HG03354 (cell line): Measurements from ENCODE around the gene GABRB2.

Experiments
- ATAC-seq: cut with Tn5 transposase; IDR thresholded peaks from one replicate; pipeline ENCODE4 v1.9.1; 2021; ENCODE audit warnings: mild to moderate bottlenecking; ENCODE audit not compliant: unreplicated experiment, poor library complexity, severe bottlenecking

GABRB2 gene

GRCh38 chr5:161483721-161484120 is 62.8 kb downstream of the GABRB2 start:
- no peak for ATAC-seq

DNA sequence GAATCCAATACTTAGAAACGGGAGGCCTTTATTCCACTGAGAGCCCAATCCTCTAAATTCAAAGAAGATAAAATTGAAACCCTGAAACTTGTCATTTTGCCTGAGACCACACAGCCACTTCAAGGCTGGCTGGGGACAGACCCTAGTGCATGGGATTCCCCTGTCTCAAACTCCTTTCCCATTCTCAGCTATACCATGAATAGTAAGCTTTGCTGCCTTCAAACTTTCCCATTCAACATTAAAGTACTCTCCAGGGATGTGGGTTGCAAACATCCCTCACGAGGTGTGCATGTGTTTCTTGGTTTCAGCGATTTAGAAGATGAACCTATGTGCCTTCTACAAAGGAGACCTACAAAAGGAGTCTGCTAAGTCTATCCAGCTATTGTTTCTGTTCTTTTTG is 64.6 kb downstream of the GABRB2 start:
- ATAC-seq: no peak

DNA sequence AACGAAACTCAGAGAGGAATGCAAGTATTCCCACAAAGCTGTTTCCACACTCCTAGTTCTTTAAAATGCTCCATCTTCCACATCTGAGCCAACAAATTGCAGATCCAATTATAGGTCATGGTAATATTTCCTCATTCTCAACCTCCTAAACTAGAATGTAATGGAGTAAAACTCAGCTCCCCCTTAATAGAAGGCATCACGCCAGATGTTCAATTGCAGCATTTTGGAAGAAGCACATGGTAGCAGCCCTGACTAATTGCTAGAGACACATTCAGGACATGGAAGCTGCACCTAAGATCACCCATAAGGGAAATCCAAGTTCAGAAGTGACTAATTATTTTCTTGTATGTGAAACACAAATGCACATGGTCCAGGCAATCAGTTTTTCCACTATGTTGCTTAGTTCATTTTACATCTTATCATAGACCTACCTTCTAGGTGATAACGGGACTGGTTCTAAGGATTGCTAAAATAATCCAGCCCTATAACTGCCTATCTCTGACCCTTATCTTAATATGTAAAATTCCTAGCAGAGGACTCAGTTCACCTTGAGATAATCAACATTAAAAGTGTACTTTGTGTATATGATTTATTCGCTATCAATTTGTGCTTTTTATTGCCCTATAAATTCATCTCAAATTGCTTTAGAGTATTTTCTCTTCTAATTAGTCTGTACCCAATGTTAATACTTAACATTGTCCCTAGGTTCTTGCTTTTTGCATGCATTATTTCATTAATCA is 75.1 kb downstream of the GABRB2 start:
- no peak for ATAC-seq

DNA sequence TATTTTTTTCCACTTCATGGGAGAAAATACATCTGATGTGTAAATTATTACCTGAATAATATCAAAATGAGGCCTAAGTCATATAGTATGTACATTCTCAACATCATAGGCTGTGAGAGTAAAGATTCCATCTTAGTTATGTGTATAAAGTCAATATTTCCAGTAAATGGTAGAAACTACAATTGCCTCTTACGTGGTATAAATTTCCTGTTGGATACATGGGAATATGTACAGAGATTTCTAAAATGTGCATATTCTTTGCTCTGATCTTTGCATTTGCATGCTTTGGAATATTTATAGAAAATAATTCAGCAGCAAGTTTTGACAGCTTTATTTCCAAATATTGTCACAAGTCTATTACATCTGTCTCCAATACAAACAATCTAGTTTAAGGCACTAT is 78.8 kb downstream of the GABRB2 start:
- ATAC-seq: no peak

- no peak for ATAC-seq
These were observed 85.8 kb downstream of the GABRB2 start for GRCh38 chr5:161460741-161461140.

GRCh38 chr5:161446655-161447054 is 99.9 kb downstream of the GABRB2 start:
- no peak for ATAC-seq

- no peak for ATAC-seq
These were observed 104.1 kb downstream of the GABRB2 start for GRCh38 chr5:161442471-161442870.

DNA sequence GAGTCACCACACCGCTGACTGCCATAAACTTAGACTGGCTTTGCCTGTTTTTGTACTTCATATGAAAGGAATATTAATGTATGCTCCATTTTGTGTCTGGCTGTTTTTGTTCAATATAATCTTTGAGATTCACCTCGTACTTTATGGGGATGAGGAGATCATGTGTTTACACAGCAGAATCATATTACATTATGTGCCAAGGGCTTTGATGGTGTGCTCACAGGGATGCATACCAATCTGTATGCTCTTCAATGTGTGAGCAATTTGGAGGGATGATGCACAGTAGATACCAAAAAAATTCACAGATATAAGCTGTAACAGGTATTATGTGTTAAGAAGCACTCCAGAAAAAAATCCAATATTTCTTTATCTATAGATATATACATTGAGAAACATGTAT is 113.7 kb downstream of the GABRB2 start:
- no peak for ATAC-seq

DNA sequence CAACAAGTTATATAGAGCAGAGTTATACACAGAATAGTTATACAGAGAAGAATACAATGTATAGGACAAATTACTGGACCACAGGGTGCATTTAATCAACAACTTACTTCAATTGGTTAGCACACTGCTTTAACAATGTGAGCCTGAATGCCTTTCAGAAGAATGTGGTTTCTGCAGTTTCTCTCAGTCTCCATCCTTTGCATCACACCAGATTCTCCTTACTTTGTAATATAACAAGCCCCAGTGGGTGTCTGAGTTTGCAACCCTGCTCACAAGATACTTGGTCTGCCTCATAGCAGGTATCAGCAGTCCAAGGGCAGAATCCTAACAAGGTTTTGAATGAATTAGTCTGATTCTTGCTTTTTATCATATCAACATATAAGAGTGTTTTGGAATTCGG is 114.6 kb downstream of the GABRB2 start:
- no peak for ATAC-seq

DNA sequence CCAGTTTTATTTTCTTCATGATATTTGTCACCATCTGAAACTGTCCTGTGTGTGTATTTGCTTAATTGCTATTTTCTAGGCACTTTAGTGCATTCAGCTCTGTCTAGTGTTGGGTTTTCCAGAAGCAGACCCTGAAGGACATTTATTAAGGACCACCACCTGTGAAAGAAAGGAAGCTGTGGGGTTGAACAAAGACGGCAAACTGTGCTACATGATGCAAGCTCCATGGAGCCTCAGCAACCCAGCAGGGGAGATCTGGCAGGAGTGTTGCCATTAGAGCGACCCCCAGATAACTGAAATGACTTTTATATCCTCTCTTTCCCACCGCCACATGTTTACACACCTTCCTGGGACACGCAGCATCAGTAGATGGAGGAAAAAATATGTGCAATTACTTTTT is 125.5 kb downstream of the GABRB2 start:
- no peak for ATAC-seq

- no peak for ATAC-seq
These were observed 126.0 kb downstream of the GABRB2 start for GRCh38 chr5:161420521-161420920.

DNA sequence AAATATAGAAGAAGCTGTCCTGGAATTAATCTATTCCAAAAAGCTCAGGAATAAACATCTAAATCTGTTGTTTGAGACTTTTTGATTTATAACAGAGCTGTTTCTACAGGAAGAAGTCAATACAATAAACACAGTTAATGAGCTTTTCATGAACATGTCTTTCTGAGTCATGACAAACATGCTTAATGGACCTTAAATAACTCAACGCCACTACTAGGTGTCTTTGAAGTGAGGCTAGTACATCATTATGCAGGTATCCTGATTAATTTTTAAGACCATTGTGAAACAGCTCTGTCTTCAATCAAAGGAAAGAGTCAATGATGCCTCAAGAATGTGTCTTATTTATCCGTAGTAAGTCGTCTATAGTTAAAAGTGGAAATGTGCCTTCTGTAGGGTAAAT is 131.6 kb downstream of the GABRB2 start:
- ATAC-seq: no peak

DNA sequence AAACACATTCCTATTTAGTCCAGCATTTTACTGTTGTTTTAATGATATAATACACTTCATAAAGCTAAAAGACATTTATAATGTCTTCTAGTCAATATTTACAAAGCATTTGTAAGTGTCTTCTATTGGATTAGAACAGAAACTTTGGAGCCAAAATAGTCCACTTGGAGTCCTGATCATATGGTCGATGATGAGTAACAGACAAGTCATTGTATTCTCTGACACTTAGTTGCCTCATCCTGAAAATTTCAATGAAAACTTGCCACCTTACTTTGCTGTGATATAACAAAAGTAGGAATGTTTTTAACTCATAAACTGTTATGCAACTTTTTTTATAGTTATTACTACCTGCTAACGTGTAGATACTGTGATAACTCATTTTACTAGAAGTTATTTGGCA is 132.5 kb downstream of the GABRB2 start:
- ATAC-seq: no peak

DNA sequence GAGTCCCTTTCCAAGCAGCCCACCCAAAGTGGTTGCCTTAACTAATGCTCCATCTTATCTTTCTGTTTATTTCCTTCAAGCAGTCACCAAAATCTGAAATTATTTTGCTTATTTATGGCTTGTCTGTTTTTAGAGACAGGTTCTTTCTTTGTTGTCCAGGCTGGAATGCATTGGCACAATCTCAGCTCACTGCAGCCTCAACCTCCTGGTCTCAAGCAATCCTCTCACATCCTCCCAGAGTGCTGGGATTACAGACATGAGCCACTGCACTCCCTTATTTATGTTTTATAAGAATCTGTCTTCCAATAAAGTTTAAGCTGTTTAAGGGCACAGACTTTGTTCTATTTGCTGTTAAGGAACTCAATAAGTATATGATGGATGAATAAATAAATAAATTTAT is 133.7 kb downstream of the GABRB2 start:
- ATAC-seq: no peak

DNA sequence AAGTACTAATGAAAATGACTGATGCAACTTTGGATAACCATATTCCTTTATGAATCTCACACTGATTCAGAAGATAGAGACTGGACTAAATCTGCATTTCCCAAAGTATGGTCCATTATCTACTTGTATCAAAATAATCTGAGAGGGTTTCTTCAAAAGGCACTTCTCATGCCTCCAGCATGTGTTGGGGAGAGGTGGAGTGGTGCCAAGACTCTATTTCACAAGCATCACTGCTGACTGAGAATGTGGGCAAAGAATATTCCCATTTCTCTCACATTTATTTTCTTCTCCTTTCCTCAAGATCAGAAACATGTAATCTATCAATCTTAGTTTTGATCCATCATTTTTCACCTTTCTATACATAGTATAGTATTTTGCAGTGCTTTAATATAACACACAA is 135.4 kb downstream of the GABRB2 start:
- no peak for ATAC-seq

DNA sequence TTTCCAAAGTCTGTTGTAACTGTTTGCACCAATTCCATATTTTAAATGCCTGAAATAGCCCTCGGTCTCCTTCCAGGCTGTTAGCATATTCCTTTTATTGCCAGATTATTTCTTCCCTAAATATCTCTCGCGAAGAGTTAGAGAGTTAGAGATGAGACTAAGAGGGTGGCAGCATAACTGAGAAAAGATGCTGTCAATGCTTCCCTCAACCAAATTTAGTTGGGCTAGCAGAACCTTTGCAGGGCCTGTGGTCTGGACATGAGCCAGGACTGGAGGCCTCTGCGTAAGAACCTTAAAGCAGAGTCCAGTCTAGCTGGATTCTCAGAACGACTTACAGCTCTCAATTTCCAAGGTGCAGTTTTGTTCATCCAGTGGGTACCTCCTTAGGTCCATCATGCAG is 135.9 kb downstream of the GABRB2 start:
- no peak for ATAC-seq

DNA sequence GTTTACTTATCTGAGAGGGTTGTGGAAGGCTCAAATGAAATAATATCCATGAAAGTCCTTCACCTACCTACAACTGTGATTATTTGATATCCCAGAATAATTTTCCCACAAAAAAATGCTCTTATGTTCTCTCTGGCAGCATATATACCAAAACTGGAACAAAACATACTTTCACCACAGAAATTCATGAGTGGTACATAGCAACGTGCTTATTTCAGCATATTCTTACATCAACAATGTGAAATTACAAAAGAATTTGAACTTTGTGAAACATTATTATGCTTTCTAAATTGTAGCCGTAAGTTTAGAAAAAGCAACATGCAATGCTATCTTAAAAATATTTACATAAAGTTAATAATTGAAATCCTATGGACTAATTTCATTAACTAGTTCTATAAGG is 137.1 kb downstream of the GABRB2 start:
- no peak for ATAC-seq

DNA sequence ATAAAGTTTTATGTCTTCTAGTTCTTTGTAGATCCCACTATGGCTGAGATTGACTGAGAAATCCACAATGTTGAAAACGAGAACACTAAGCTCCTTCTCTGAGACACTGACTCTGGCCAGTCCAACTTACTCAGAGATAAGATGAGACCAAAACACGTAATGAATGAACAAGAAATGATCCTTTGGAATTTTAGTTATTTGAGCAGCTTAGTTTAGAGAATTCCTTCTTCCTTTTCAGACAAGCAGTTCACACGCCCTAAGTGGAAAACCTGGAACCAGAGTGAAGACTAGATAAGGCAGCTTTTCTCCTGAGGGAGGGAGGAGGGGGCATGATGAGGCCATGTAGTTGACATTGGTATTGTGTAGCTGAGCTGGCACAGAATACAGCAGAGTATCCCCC is 139.6 kb downstream of the GABRB2 start:
- no peak for ATAC-seq

DNA sequence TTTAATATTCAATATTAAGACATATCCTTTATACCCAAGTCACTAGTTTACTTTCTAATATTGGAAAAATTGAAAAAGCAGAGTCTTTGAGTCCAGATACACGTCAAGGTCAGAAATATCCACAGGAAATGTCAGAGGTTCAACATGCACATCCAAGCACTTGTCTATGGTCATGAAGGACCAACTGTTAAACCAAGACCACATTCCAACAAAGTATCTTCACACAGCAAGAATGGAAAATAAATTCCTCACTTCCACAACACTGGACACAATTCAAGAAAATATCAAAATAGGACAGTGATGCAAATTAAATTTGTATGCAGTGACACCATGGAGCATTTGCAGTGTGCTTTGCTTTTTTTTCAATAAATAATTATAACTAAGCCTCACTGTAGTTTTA is 142.5 kb downstream of the GABRB2 start:
- ATAC-seq: no peak

DNA sequence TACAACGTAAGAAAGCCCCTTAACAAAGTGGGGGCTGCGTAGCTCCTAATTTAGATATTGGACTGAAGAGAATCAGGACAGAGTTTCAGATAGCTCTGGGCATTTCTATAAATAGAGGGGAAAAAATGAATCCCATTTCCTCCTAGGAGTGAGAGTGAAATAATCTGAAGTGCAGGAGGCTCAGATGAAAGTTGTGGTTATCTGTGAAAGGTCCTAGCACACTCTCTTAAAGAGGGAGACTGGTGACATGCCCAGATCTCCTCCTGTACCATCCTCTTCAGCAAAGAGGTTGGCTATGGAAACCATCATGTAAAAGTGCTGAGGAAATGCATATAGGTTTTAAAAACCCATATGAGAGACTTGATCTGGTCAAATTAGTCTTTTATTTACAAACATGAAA is 143.4 kb downstream of the GABRB2 start:
- ATAC-seq: no peak

DNA sequence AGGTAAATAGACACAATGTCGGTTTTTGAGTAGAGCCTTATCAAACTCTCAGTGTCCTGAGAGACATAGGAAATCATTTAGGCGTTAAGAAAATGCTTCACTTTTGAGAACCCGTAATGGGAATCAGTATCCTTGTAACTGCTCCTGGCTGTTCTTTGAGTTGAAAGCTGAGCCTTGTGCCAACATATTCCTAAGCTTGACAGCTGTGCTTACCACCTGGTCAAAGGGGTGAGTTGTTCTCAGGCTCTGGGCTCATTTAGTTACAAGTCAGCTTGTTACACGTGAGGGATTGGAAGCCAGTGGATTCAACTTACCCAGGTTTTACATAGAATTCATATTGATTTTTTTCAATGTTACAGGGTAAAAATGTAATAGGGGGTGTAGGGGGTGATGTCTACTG is 145.9 kb downstream of the GABRB2 start:
- ATAC-seq: no peak

GRCh38 chr5:161399996-161400562 is 146.4 kb downstream of the GABRB2 start:
- ATAC-seq: no peak
